GM15510 (cell line): ENCODE measurements around the gene NUP93.

ENCODE experiments used
- POLR2A ChIP-seq: IDR thresholded peaks from 3 replicates; pipeline ENCODE4 v1.6.1; 2011; ENCODE audit warnings: borderline replicate concordance; ENCODE audit not compliant: insufficient read length; ENCODE audit errors: extremely low read depth

The NUP93 gene

DNA sequence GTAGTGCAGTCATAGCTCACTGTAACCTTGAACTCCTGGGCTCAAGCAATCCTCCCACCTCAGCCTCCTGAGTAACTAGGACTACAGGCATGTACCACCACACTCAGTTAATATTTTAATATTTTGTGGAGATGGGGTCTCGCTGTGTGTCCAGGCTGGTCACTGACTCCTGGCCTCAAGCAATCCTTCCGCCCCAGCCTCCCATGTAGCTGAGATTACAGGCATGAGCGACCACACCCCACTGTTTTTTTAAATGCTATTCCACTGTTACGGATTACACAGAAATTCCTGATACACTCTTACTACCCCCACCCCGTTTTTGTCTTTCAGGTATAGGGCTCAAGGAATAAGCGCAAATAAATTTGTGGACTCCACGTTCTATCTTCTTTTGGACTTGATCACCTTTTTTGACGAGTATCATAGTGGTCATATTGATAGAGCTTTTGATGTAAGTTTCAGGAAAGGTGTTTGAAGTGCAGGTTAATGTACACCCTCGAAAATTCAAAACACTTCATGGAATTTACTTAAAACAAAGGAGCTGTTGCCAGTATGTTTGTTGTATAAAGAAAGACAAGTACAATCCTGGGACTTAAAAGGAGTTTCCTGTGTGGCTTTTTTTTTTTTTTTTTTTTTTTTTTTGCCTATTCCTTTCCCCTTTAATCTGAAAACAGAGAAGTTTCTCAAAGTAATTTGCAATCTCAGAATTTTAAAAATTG, 108.9 kb downstream of the NUP93 start:
- TF ChIP-seq POLR2A, result no peak

DNA sequence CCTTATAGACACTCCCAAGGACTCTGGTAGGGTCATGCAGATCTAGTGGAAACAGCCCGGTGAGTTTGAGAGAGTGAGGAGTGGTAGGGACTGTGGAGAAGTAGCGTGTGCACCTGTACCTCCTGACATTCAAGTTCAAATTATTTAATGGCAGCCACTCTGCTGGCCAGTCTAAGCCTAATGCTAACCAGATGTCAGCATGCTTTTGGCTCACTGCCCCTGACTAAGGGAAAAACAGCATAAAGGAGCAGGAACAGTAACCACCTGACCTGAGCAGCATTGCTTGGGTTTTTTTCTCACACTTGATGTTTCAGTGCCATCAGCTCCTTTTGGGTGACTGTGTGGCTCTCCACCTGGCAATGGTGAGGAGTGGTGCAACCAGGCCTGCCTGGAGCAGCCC, 111.3 kb downstream of the NUP93 start:
- TF ChIP-seq POLR2A, result no peak

- TF ChIP-seq POLR2A, result no peak
Observed at GRCh38 chr16:56841659-56842058, 111.7 kb downstream of the NUP93 start.

- no peak for TF ChIP-seq POLR2A
Observed at GRCh38 chr16:56842133-56842532, 112.2 kb downstream of the NUP93 start.

DNA sequence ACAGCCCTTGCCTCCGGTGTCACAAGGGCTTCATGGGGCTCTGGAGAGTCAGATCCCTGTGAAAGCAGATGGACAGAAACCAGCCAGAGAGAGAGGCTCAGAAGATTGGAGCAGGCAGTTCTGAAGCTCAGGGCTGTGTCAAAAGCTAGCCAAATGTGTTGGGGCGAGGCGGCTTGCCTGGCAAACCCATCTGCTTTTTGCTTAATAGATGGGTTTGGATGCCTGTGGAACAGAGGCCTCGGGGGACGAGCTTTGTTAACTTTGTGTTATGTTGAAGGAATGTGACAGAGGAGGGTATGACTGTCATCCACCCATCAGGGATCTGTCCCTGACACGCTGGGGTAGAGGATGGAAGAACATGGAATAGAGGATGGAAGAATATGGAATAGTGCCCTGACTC, 114.1 kb downstream of the NUP93 start:
- no peak for TF ChIP-seq POLR2A

- no peak for TF ChIP-seq POLR2A
Observed at GRCh38 chr16:56847173-56847910, 117.4 kb downstream of the NUP93 start.

DNA sequence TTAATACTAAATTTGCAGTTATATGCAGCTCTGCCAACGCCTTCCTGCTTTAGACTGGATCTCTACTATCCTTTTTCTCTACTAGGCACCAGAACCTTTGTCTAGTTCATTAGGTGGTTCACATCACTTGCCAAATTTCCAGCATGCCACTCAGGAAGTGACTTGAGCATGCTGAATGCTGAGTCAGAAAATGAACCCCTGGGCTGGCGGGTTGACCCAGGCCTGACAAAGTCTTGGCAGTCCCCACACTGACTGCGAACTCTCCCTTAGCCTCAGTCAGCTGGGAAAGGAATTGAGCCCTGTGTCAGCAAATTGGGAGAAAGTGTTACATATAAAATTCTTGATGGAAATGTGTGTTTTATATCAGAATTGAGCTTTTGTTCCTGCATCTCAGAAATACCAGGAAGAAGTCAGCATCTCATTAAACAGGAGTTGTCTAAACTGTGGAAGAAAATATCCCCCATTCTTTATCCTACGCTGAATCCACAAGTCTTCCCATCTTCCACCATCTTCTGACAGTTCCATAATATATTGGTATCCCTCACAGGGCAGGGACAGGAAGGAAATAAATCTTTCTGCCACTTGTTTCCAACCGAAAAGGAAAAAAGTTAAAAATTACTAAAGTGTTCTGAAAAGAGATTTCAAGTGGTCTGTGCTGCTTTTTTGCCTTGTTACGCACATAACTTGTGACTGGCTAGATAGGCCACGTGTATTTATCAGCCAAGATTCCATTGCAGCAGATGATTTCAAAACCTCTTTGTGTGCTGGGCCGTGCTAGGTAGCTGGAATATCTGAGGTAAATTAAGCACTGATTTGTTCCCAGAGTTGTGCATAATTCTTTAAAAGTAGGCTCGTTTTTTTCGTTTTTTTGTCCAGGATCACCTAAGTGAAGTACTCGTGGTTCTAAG, 118.4 kb downstream of the NUP93 start:
- TF ChIP-seq POLR2A, result no peak

DNA sequence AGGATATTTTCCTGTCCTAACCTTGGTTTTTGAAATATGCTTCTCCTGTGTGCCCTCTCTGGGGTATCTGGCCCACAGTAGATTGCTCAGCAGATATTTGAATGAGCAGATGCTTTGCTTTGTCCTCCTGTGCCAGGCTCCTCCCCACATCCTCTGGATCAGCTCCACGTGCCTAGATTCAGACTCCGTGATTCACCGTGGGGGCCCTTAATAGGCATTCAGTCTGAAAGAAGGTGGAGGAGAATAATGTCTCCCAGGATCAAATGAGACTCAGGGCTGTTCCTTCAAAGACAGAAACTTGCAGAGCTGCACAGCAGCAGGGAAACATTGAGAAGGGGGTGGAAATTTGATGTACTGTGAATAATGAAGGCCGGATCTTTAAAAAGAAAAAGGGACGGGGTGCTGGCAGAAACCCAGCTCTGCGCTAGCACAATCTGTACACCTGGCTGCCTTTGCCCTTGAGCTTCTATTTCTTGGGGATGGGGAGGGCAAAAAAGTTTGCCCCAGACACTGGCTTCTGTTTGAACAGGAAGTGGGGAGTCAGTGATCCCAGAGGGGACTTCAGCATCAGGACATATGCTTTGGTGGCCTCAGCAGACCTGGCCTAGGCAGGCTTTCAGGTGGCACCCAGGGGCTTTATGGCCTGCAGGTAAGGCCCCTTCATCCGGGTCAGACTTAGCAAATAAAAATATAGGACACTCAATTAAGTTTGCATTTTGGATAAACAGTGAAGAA, 119.2 kb downstream of the NUP93 start:
- TF ChIP-seq POLR2A, result no peak

GRCh38 chr16:56849690-56850680, 120.1 kb downstream of the NUP93 start:
- no peak for TF ChIP-seq POLR2A

GRCh38 chr16:56851671-56852400, 121.9 kb downstream of the NUP93 start:
- no peak for TF ChIP-seq POLR2A

DNA sequence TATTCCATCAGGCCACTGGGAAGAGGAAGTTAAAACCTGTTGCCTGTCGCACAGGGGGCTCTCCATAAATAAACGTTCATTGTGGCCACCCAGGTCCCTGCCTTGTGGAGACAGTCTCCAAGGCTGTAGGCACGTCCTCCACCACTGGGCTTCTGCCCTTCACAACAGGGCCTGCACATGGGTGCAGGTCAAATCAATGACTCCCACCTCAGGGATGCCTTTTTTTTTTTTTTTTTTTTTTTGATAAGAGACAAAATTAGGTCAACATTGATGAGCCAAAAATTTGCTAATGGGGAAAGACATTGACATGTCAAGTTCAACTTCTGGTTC, 122.4 kb downstream of the NUP93 start:
- TF ChIP-seq POLR2A, result no peak

DNA sequence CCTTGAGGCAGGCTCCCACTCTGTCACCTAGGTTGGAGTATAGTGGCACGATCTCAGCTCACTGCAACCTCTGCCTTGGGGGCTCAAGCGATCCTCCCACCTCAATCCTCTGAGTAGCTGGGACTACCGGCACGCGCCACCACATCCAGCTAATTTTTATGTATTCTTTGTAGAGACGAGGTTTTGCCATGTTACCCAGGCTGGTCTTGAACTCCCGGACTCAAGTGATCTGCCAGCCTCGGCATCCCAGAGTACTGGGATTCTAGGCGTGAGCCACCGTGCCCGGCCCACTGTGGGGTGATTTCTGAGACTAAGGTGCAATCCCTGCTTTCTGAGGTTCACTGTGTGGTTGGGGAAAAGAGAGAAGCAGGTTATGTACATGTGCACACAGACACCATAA, 123.0 kb downstream of the NUP93 start:
- TF ChIP-seq POLR2A, result no peak

GRCh38 chr16:56855201-56855600, 125.3 kb downstream of the NUP93 start:
- TF ChIP-seq POLR2A, result no peak
